Activated CD8-positive, alpha-beta T cell treated with anti-CD3 and anti-CD28 coated beads for 36 hours (primary cell): ENCODE results near the gene HTR6. TPM values are rescaled to one million over a fixed set of nuclear protein-coding genes. Genes with fewer than 3 reads are reported as not detected.

Experiments used
- ATAC-seq: fragments of 200-7000 bp; cut with Tn5 transposase; one replicate; pipeline ENCODE4 v1.10.0; 2021; ENCODE audit warnings: mild to moderate bottlenecking, moderate library complexity
- CTCF ChIA-PET: fragments of 350-600 bp; sonication (Branson Sonifier 250); formaldehyde crosslinking; loops from one replicate; lab custom pipeline; 2021; ENCODE audit warnings: antibody characterized with exemption; lab: Charles Lee
- POLR2A ChIA-PET: fragments of 350-600 bp; sonication (Branson Sonifier 250); formaldehyde crosslinking; loops from one replicate; lab custom pipeline; 2021; ENCODE audit warnings: antibody characterized with exemption; lab: Charles Lee
- DNase-seq: peaks from one replicate; pipeline ENCODE4 v3.0.0-alpha.2; 2020
- H3K27ac Mint-ChIP-seq: one replicate; pipeline ENCODE4 v1.8.0; 2021; ENCODE audit warnings: mild to moderate bottlenecking, mixed read lengths
- H3K27me3 Mint-ChIP-seq: one replicate; pipeline ENCODE4 v1.8.0; 2021; ENCODE audit warnings: mixed read lengths
- H3K36me3 Mint-ChIP-seq: one replicate; pipeline ENCODE4 v1.8.0; 2021; ENCODE audit warnings: low read depth, mixed read lengths
- H3K4me1 Mint-ChIP-seq: one replicate; pipeline ENCODE4 v1.8.0; 2021; ENCODE audit warnings: low read depth, mixed read lengths
- H3K4me3 Mint-ChIP-seq: one replicate; pipeline ENCODE4 v1.8.0; 2021; ENCODE audit warnings: mild to moderate bottlenecking, moderate library complexity, mixed read lengths
- H3K9me3 Mint-ChIP-seq: one replicate; pipeline ENCODE4 v1.8.0; 2021; ENCODE audit warnings: mixed read lengths
- CTCF ChIP-seq: fragments of 200-600 bp; IDR thresholded peaks from one replicate; pipeline ENCODE4 v1.8.0; 2022; ENCODE audit warnings: antibody characterized with exemption, mild to moderate bottlenecking
- intact Hi-C: fragments of 100-400 bp; cut with micrococcal nuclease; formaldehyde crosslinking; loops from one replicate; pipeline ENCODE4 v1.10.0; 2022
- total RNA-seq, 2 experiments: library from RNA; stranded (reverse); gene quantifications; one replicate each; pipeline ENCODE4 v1.2.3, GENCODE V29; 2021

HTR6 gene
- total RNA-seq, 2 experiments from 2014 or later = not detected

DNA sequence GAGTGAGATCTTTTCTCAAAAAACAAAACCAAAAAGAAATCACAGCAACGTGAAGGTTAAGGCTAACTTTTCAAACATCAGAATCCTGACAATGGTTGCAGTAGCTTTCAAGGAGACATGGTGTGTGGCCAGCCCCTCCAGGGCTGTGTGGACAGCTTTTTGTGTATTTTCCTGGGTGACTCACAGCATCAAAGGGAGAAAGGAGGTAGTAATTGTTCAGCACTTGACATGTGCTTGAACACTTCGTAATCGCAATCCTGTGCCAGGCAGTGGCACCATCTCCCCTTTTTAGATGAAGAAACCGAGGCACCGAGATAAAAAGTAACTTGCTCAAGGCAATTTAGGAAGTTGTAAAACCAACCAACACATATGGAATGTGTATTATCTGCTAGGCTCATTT lies 10.3 kb upstream of the HTR6 start:
- Mint-ChIP-seq H3K27ac (no peak overlapping the region), H3K27me3 (no peaks in the 10 kb centered on the region), H3K36me3 (no peaks in the 10 kb centered on the region), H3K4me1 (peaks cover 14% of the 10 kb centered on the region), H3K4me3 (no peak overlapping the region), H3K9me3 (no peaks in the 10 kb centered on the region)
- DNase-seq = no peak
- TF ChIP-seq CTCF = no peak
- POLR2A ChIA-PET = no interaction called here
- CTCF ChIA-PET = interaction anchor here (0.6 to 2.9 kb wide), 58 partner anchors 9 to 564 kb away, joined by 3 to 26 read pairs (median 4); partner anchors contain the start of gene NBL1
- no peak for ATAC-seq
- intact Hi-C loops = loop anchor here (10.0 kb wide), 2 partner anchors 310 to 390 kb away; no protein-coding TSS in a partner anchor

- ChIA-PET POLR2A (interaction anchor here (1.1 to 2.0 kb wide), 2 partner anchors 8 to 228 kb away, joined by 3 to 6 read pairs; no protein-coding TSS in a partner anchor), CTCF (interaction anchor here (1.1 to 2.9 kb wide), 12 partner anchors 8 to 266 kb away, joined by 3 to 26 read pairs (median 4); no protein-coding TSS in a partner anchor)
- Mint-ChIP-seq H3K36me3 (no peaks in the 10 kb centered on the region), H3K4me1 (peaks cover 19% of the 10 kb centered on the region), H3K4me3 (no peak overlapping the region), H3K9me3 (no peaks in the 10 kb centered on the region), H3K27me3 (no peaks in the 10 kb centered on the region), H3K27ac (no peak overlapping the region)
- DNase-seq = no peak
- TF ChIP-seq CTCF = no peak
- intact Hi-C loops = loop anchor here (10.0 kb wide), 2 partner anchors 310 to 390 kb away; no protein-coding TSS in a partner anchor
- no peak for ATAC-seq
Measured at GRCh38 chr1:19654886-19655717, 9.6 kb upstream of the HTR6 start.

DNA sequence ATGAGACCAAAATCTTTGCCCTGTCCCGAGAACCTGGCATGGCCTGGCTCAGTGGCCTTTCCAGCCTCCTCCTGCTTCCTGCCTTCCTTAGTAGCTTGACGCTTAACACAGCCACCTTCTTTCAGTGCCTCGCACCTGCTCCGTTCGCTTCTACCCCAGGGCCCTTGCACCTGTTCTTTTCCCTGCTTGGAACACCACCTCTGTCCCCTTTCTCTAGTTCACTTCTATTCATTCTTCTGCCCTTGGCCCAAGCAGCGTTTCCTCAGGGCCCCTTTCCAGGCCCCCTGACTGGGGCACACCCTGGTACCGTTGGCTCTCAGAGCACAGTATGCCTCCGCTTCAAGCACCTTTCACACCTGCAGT lies 9.0 kb upstream of the HTR6 start:
- Mint-ChIP-seq H3K4me3 (no peak overlapping the region), H3K9me3 (no peaks in the 10 kb centered on the region), H3K4me1 (peaks cover 13% of the 10 kb centered on the region), H3K27me3 (peaks cover 2% of the 10 kb centered on the region), H3K36me3 (no peaks in the 10 kb centered on the region), H3K27ac (no peak overlapping the region)
- intact Hi-C loops = loop anchor here (10.0 kb wide), 2 partner anchors 311 to 391 kb away; no protein-coding TSS in a partner anchor
- ChIA-PET CTCF (interaction anchor here (0.9 kb wide), 1 partner anchor 264 kb away, joined by 3 read pairs; no protein-coding TSS in a partner anchor), POLR2A (interaction anchor here (0.5 to 2.0 kb wide), 3 partner anchors 9 to 720 kb away, joined by 3 to 6 read pairs (median 3); no protein-coding TSS in a partner anchor)
- ATAC-seq = no peak
- DNase-seq = no peak
- TF ChIP-seq CTCF = no peak

GRCh38 chr1:19656134-19656779 lies 8.4 kb upstream of the HTR6 start:
- peaks cover 2% of the 10 kb centered on the region for H3K27me3 Mint-ChIP-seq
- TF ChIP-seq CTCF = no peak
- ChIA-PET POLR2A (interaction anchor here (0.5 to 2.0 kb wide), 3 partner anchors 9 to 719 kb away, joined by 3 to 6 read pairs (median 3); no protein-coding TSS in a partner anchor), CTCF (interaction anchor here (0.9 to 1.2 kb wide), 2 partner anchors 13 to 265 kb away, joined by 3 to 5 read pairs; no protein-coding TSS in a partner anchor)
- intact Hi-C loops = loop anchor here (10.0 kb wide), 2 partner anchors 311 to 391 kb away; no protein-coding TSS in a partner anchor
- H3K27ac Mint-ChIP-seq = no peak overlapping the region
- no peak overlapping the region for H3K4me3 Mint-ChIP-seq
- ATAC-seq = no peak
- H3K9me3 Mint-ChIP-seq = no peaks in the 10 kb centered on the region
- no peaks in the 10 kb centered on the region for H3K36me3 Mint-ChIP-seq
- DNase-seq = no peak
- H3K4me1 Mint-ChIP-seq = peaks cover 13% of the 10 kb centered on the region
